GM06990 (cell line): ENCODE data around the gene KRT6C.

ENCODE experiments used
- DNase-seq: peaks from one replicate; pipeline ENCODE4 v3.0.0-alpha.2; 2011; ENCODE audit not compliant: insufficient read length; ENCODE audit errors: extremely low read depth
- H3K27me3 ChIP-seq: replicated peaks from 2 replicates; pipeline ENCODE4 v1.6.0; 2011; ENCODE audit warnings: low read length; ENCODE audit not compliant: control insufficient read depth, insufficient read depth
- H3K36me3 ChIP-seq: 2 replicates; pipeline ENCODE4 v1.5.1; 2011; ENCODE audit warnings: low read length; ENCODE audit not compliant: control insufficient read depth, insufficient read depth
- H3K4me3 ChIP-seq: replicated peaks from 2 replicates; pipeline ENCODE4 v1.5.1; 2011; ENCODE audit warnings: low read depth, mild to moderate bottlenecking, control low read depth, low read length
- CTCF ChIP-seq: IDR thresholded peaks from 2 replicates; pipeline ENCODE4 v1.5.1; 2011; ENCODE audit warnings: low read length, control low read depth, mild to moderate bottlenecking, inconsistent platforms; ENCODE audit not compliant: insufficient read depth, poor library complexity, severe bottlenecking

The KRT6C gene

GRCh38 chr12:52444647-52445595 is 28.7 kb downstream of the KRT6C start:
- Histone ChIP-seq H3K27me3 (peaks cover 6% of the 10 kb centered on the region), H3K4me3 (no peak overlapping the region), H3K36me3 (no peaks in the 10 kb centered on the region)
- DNase-seq, result no peak
- TF ChIP-seq CTCF, result no peak

- no peak for TF ChIP-seq CTCF
- Histone ChIP-seq H3K36me3 (no peaks in the 10 kb centered on the region), H3K4me3 (no peak overlapping the region), H3K27me3 (peaks cover 6% of the 10 kb centered on the region)
- no peak for DNase-seq
These were observed 29.6 kb downstream of the KRT6C start for GRCh38 chr12:52443966-52444365.

- Histone ChIP-seq H3K4me3 (no peak overlapping the region), H3K27me3 (peaks cover 5% of the 10 kb centered on the region), H3K36me3 (no peaks in the 10 kb centered on the region)
- no peak for DNase-seq
- TF ChIP-seq CTCF, result no peak
These were observed 31.0 kb downstream of the KRT6C start for GRCh38 chr12:52442600-52443061.

GRCh38 chr12:52441320-52441911 is 32.2 kb downstream of the KRT6C start:
- no peak overlapping the region for H3K4me3 ChIP-seq
- peaks cover 5% of the 10 kb centered on the region for H3K27me3 ChIP-seq
- DNase-seq, result no peak
- H3K36me3 ChIP-seq, result no peaks in the 10 kb centered on the region
- no peak for TF ChIP-seq CTCF

GRCh38 chr12:52440821-52441319 is 32.7 kb downstream of the KRT6C start:
- no peak for DNase-seq
- Histone ChIP-seq H3K4me3 (no peak overlapping the region), H3K36me3 (no peaks in the 10 kb centered on the region), H3K27me3 (peaks cover 5% of the 10 kb centered on the region)
- TF ChIP-seq CTCF, result no peak
